ENCODE data around the gene WDR88.
"Not testable (repeated sequence)": the region's sequence is repeated elsewhere in the genome, so short reads cannot be mapped to it uniquely, and the experiment has no call there.

The WDR88 gene

GRCh38 chr19:33114312-33114711 is 17.6 kb upstream of the WDR88 start:
- DNase-seq (ENCODE audit: extremely low read depth, low read depth) = no peak
- no peak for TF ChIP-seq CTCF (IDR thresholded peaks at IDR 0.05; ENCODE audit: low read depth, low read length)

DNA sequence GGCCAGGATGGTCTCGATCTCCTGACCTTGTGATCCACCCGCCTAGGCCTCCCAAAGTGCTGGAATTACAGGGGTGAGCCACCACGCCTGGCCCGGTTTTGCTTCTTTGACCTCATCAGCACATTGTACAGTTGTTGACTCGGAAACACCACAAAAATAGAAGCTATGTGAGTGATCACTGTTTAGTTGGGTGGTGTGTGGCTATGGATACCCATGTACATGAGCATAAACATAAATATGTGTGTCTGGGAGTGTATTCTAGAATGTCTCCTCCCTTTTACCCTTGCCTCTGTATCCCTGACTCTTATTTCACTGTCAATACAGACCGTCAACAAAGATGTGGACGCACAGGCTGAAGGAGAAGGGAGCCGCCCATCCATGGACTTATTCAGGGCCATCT is 14.4 kb upstream of the WDR88 start:
- TF ChIP-seq CTCF (IDR thresholded peaks at IDR 0.05; ENCODE audit: low read depth, low read length) = no peak
- no peak for DNase-seq (ENCODE audit: extremely low read depth, low read depth)

GRCh38 chr19:33118643-33119042 is 13.3 kb upstream of the WDR88 start:
- no peak for DNase-seq (ENCODE audit: extremely low read depth, low read depth)
- TF ChIP-seq CTCF (IDR thresholded peaks at IDR 0.05; ENCODE audit: low read depth, low read length) = no peak

DNA sequence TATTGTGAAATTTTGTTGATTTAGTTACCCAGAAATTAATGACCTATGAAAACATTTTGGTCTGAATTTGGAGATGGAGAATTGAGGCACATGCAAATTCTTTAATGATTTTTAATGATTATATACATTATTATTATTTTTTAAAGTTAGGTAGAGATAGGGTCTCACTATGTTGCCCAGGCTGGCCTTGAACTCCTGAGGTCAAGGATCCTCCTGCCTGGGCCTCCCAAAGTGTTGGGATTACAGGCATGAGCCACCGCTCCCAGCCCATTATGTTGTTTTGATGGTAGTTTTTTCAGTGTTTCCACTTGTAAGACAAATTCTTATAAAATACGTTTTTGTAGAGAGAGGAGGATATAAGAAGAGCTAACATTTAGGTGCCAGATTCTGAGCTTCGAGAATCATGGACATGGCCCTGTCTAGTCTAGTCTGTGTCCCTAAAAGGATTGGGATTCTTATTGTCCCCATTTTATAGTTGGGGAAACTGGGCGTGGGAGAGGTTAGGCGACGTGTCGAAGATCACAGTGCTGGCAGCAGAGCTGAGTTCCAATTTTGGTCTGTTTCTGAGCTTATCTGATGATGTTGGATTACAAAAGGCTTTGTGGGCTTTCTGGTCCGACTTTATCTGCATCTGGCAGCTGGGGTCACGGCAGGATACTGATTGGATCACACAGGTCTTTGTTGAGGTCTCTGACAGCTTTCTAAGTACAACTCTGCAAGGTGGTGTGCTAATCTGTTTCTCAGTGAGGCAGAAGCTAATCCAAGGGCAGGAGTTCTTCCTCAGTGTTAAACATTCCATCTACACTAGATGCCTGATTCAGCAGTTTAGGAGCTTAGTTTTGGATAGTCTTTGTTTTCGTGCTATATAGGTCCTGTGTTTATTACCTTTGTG is 7.5 kb upstream of the WDR88 start:
- no peak for TF ChIP-seq CTCF (IDR thresholded peaks at IDR 0.05; ENCODE audit: low read depth, low read length)
- no peak for DNase-seq (ENCODE audit: extremely low read depth, low read depth)

GRCh38 chr19:33125929-33126388 is 6.0 kb upstream of the WDR88 start:
- TF ChIP-seq CTCF (IDR thresholded peaks at IDR 0.05; ENCODE audit: low read depth, low read length) = peak; percentile 86
- DNase-seq (ENCODE audit: extremely low read depth, low read depth) = no peak

- not testable (repeated sequence) for DNase-seq (ENCODE audit: extremely low read depth, low read depth)
These were observed 5.2 kb upstream of the WDR88 start for GRCh38 chr19:33126712-33127111.

DNA sequence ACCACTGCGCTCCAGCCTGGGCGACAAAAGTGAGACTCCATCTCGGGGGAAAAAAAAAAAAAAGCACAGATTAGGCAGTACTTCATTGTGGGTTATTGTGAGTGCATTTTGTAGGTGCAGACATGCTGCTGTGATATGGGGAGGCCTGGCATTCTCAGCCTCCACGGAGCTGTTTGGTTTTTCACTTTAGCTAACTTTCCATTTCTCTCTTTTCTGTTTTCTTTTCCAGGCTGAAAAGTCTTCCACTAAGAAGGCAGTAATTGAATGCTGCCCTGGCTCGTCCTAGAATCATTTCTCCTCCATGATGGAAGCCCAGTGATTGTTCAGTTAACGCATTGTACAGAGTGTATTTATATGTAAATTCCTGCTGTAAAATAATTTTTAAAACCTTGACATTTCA is 2.0 kb upstream of the WDR88 start:
- TF ChIP-seq CTCF (IDR thresholded peaks at IDR 0.05; ENCODE audit: low read depth, low read length) = no peak
- no peak for DNase-seq (ENCODE audit: extremely low read depth, low read depth)

DNA sequence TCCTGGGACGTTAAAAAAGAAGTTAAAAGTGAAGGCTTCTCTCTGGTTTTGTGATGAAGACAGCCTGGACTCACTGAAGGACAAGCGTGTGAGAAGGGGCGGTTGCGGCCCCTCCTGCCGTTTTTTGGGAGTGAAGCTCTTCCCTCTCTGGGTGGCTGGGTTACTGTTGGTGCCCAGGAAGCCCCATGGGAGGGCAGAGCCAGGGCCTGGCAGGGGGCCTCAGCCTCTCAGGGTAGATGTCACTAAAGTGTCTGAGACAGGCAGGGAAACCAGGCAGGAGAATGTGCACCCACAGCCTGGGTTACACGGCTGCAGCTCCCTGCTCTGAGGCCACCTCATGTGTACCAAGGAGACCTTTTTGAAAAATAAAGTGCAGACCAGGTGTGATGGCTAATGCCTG is 1.5 kb upstream of the WDR88 start:
- TF ChIP-seq CTCF (IDR thresholded peaks at IDR 0.05; ENCODE audit: low read depth, low read length) = no peak
- DNase-seq (ENCODE audit: extremely low read depth, low read depth) = no peak
